Endothelial cell of umbilical vein (primary cell): Measurements from ENCODE around the gene SH3RF3.

Experiments
- GATA2 ChIP-seq: IDR thresholded peaks from 2 replicates; pipeline ENCODE4 v1.7.0; 2011; ENCODE audit warnings: low read depth, mild to moderate bottlenecking, moderate library complexity, mixed read lengths, low read length; ENCODE audit not compliant: insufficient read length, insufficient read depth
- POLR2A ChIP-seq: IDR thresholded peaks from 2 replicates; pipeline ENCODE4 v1.6.1; 2012; ENCODE audit warnings: low read depth, mild to moderate bottlenecking, control low read depth, low read length
- TF ChIP-seq, protein P1 (sequence below), 2 donors: IDR thresholded peaks; 1 replicate in 1 of 2; 2 replicates in 1 of 2; pipeline ENCODE4 v1.5.1; 2011; ENCODE audit warnings: low read length in 2 of 2, mild to moderate bottlenecking in 2 of 2, moderate library complexity in 2 of 2, control low read depth in 1 of 2, inconsistent platforms in 1 of 2, low read depth in 1 of 2; ENCODE audit not compliant: insufficient read depth in 1 of 2; ENCODE audit errors: extremely low read depth in 1 of 2

DNA sequence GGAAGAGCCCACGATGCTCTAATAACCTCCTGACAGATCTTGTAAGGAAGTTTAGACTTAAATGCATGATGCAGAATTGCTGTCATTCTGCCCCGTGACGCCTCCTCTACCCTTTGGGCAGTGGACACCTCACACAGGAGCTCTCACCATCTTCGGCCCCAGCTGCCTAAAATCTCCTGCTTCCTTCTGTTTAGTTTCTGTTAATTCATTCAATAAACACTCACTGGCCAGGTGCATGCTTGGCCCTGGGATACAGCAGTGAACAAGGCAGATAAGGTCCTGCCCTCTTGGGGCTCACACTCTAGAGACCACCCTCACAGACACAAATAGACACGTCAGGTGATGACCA lies 403.7 kb downstream of the SH3RF3 start:
- TF ChIP-seq, protein P1, sequence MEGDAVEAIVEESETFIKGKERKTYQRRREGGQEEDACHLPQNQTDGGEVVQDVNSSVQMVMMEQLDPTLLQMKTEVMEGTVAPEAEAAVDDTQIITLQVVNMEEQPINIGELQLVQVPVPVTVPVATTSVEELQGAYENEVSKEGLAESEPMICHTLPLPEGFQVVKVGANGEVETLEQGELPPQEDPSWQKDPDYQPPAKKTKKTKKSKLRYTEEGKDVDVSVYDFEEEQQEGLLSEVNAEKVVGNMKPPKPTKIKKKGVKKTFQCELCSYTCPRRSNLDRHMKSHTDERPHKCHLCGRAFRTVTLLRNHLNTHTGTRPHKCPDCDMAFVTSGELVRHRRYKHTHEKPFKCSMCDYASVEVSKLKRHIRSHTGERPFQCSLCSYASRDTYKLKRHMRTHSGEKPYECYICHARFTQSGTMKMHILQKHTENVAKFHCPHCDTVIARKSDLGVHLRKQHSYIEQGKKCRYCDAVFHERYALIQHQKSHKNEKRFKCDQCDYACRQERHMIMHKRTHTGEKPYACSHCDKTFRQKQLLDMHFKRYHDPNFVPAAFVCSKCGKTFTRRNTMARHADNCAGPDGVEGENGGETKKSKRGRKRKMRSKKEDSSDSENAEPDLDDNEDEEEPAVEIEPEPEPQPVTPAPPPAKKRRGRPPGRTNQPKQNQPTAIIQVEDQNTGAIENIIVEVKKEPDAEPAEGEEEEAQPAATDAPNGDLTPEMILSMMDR (IDR thresholded peaks at IDR 0.05; ENCODE audit: extremely low read depth in 1 of 2, insufficient read depth in 1 of 2, low read depth in 1 of 2, low read length in 2 of 2), result no peak
- TF ChIP-seq GATA2, result no peak
- TF ChIP-seq POLR2A, result no peak
